B cell (primary cell): ENCODE data around the gene SGIP1. TPM values are rescaled to one million over a fixed set of nuclear protein-coding genes. Genes with fewer than 3 reads are reported as not detected.

Experiments used
- ATAC-seq: fragments of 200-7000 bp; cut with Tn5 transposase; one replicate; pipeline ENCODE4 v1.10.0; 2021; ENCODE audit warnings: low read depth, mild to moderate bottlenecking, moderate number of reproducible peaks, moderate library complexity
- CTCF ChIA-PET: fragments of 350-600 bp; sonication (Branson Sonifier 250); formaldehyde crosslinking; loops from one replicate; lab custom pipeline; 2021; ENCODE audit warnings: antibody characterized with exemption, inconsistent platforms; lab: Charles Lee
- POLR2A ChIA-PET: fragments of 350-600 bp; sonication (Branson Sonifier 250); formaldehyde crosslinking; loops from one replicate; lab custom pipeline; 2021; ENCODE audit warnings: antibody characterized with exemption; lab: Charles Lee
- DNase-seq: peaks from one replicate; pipeline ENCODE4 v3.0.0; 2013
- H2AFZ ChIP-seq: 2 replicates; pipeline ENCODE4 v1.6.1; 2012; ENCODE audit warnings: mild to moderate bottlenecking, low read depth, low read length; ENCODE audit not compliant: insufficient read depth, poor library complexity, severe bottlenecking
- H3K27ac ChIP-seq, 2 donors: 1 replicate in 1 of 2; 2 replicates in 1 of 2; pipeline ENCODE4 v1.5.1; 2012 to 2013; ENCODE audit warnings: low read length in 2 of 2, mild to moderate bottlenecking in 2 of 2, moderate library complexity in 1 of 2
- H3K27me3 ChIP-seq, 4 experiments: fragments of 200-600 bp in 1 of 4; sonication (generic) in 1 of 4; replicated peaks in 1 of 4; 1 replicate in 2 of 4; 2 replicates in 2 of 4; pipeline versions ENCODE4 v1.6.1 to v1.7.0; 2013 to 2016; ENCODE audit warnings: low read length in 3 of 4, mild to moderate bottlenecking in 2 of 4, mixed read lengths in 1 of 4, moderate library complexity in 1 of 4; ENCODE audit not compliant: insufficient read depth in 4 of 4, control insufficient read depth in 3 of 4; ENCODE audit errors: control extremely low read depth in 1 of 4
- H3K36me3 ChIP-seq, 2 experiments: replicated peaks in 1 of 2; 1 replicate in 1 of 2; 2 replicates in 1 of 2; pipeline versions ENCODE4 v1.6.1 to v1.7.1; 2013; ENCODE audit warnings: low read length in 1 of 2; ENCODE audit not compliant: insufficient read depth in 2 of 2, control insufficient read depth in 1 of 2; ENCODE audit errors: control extremely low read depth in 1 of 2, extremely low read depth in 1 of 2
- H3K4me1 ChIP-seq, 2 donors: fragments of 200-600 bp in 1 of 2; sonication (generic) in 1 of 2; 1 replicate in 1 of 2; 2 replicates in 1 of 2; pipeline versions ENCODE4 v1.5.1 to v1.6.1; 2013 to 2017; ENCODE audit warnings: low read length in 2 of 2; ENCODE audit not compliant: control insufficient read depth in 2 of 2, insufficient read depth in 2 of 2
- H3K4me2 ChIP-seq: replicated peaks from 2 replicates; pipeline ENCODE3; 2012; ENCODE audit warnings: mild to moderate bottlenecking, low read depth, low read length; ENCODE audit not compliant: poor library complexity, severe bottlenecking
- H3K4me3 ChIP-seq, 5 experiments: fragments of 200-600 bp in 1 of 5; sonication (generic) in 1 of 5; 1 replicate in 3 of 5; 2 replicates in 2 of 5; pipeline versions ENCODE4 v1.5.1 to v1.7.0; 2011 to 2016; ENCODE audit warnings: low read length in 4 of 5, mild to moderate bottlenecking in 4 of 5, low read depth in 2 of 5, control low read depth in 1 of 5, moderate library complexity in 1 of 5; ENCODE audit not compliant: insufficient read depth in 1 of 5; ENCODE audit errors: control extremely low read depth in 1 of 5, extremely low read depth in 1 of 5
- H3K79me2 ChIP-seq: fragments of 200-600 bp; sonication (generic); one replicate; pipeline ENCODE4 v1.6.0; 2016; ENCODE audit warnings: low read length; ENCODE audit not compliant: control insufficient read depth, insufficient read depth
- H3K9ac ChIP-seq: fragments of 200-600 bp; sonication (generic); 2 replicates; pipeline ENCODE4 v1.6.1; 2017; ENCODE audit warnings: mild to moderate bottlenecking, low read length, moderate library complexity
- H3K9me3 ChIP-seq, 3 donors: one replicate each; pipeline versions ENCODE4 v1.6.1 to v1.7.1; 2013; ENCODE audit warnings: low read length in 2 of 3; ENCODE audit not compliant: control insufficient read depth in 2 of 3, insufficient read depth in 1 of 3; ENCODE audit errors: control extremely low read depth in 1 of 3
- H4K20me1 ChIP-seq: 2 replicates; pipeline ENCODE4 v1.6.0; 2012; ENCODE audit warnings: mild to moderate bottlenecking, low read length; ENCODE audit not compliant: insufficient read depth, control insufficient read depth, poor library complexity, severe bottlenecking
- H3K27ac Mint-ChIP-seq: one replicate; pipeline ENCODE4 v1.8.0; 2021; ENCODE audit warnings: mixed read lengths
- H3K27me3 Mint-ChIP-seq: one replicate; pipeline ENCODE4 v1.8.0; 2021; ENCODE audit warnings: mixed read lengths
- H3K4me1 Mint-ChIP-seq: one replicate; pipeline ENCODE4 v1.8.0; 2021; ENCODE audit warnings: mixed read lengths
- H3K4me3 Mint-ChIP-seq: one replicate; pipeline ENCODE4 v1.8.0; 2021; ENCODE audit warnings: mixed read lengths
- H3K9me3 Mint-ChIP-seq: one replicate; pipeline ENCODE4 v1.8.0; 2022; ENCODE audit warnings: mixed read lengths; ENCODE audit not compliant: insufficient read depth
- EZH2 ChIP-seq: IDR thresholded peaks from 2 replicates; pipeline ENCODE4 v1.6.1; 2012; ENCODE audit warnings: borderline replicate concordance, low read depth, mild to moderate bottlenecking, moderate library complexity, low read length; ENCODE audit not compliant: insufficient read depth, poor library complexity, severe bottlenecking
- WGBS: methylation state at CpG from one replicate; pipeline ENCODE4 v1.1.5; 2013; ENCODE audit warnings: missing lambda C conversion rate; ENCODE audit not compliant: insufficient coverage; 5-methylcytosine and 5-hydroxymethylcytosine counted together
- intact Hi-C: fragments of 100-400 bp; cut with micrococcal nuclease; formaldehyde crosslinking; loops from one replicate; pipeline ENCODE4 v1.10.0; 2022
- polyA plus RNA-seq: library from polyadenylated mRNA; depleted of rRNA; stranded (reverse); fragments of >200 nt; gene quantifications from 2 replicates; pipeline ENCODE4 v1.2.3, GENCODE V29; 2012
- total RNA-seq, 2 donors: library from RNA; stranded (reverse); fragments of 120-200 nt in 1 of 2; gene quantifications; 1 replicate in 1 of 2; 2 replicates in 1 of 2; pipeline versions ENCODE4 v1.2.3 to v1.2.4, GENCODE V29; 2013 to 2022
- TF ChIP-seq, protein P1 (sequence below): fragments of 200-600 bp; IDR thresholded peaks from one replicate; pipeline ENCODE4 v1.8.0; 2022; ENCODE audit warnings: antibody characterized with exemption, mild to moderate bottlenecking

The SGIP1 gene
- total and polyA plus RNA-seq, 2 donors (not counting 1 experiment from before 2014, with no cell fraction given) = not detected

DNA sequence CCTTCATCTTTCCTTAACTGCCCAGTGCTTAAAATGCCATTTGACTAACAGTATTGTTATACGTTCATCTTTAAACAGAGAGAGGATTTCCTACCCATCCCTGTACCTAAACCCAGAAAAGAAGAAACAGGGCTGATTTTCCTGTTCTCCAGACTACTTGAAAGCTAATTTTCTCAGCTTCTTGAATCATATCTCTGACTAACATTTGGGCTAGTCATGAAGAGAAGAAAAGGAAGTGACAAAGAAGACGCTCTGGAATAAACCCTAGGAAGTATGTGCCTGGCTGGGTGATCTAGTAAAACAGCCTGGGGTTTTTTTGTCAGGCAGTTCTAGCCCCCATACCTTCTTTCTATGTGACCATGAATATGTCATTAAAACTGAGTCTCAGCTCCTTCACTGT lies 44.8 kb upstream of the SGIP1 start:
- TF ChIP-seq EZH2 = no peak
- TF ChIP-seq, protein P1, sequence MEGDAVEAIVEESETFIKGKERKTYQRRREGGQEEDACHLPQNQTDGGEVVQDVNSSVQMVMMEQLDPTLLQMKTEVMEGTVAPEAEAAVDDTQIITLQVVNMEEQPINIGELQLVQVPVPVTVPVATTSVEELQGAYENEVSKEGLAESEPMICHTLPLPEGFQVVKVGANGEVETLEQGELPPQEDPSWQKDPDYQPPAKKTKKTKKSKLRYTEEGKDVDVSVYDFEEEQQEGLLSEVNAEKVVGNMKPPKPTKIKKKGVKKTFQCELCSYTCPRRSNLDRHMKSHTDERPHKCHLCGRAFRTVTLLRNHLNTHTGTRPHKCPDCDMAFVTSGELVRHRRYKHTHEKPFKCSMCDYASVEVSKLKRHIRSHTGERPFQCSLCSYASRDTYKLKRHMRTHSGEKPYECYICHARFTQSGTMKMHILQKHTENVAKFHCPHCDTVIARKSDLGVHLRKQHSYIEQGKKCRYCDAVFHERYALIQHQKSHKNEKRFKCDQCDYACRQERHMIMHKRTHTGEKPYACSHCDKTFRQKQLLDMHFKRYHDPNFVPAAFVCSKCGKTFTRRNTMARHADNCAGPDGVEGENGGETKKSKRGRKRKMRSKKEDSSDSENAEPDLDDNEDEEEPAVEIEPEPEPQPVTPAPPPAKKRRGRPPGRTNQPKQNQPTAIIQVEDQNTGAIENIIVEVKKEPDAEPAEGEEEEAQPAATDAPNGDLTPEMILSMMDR = no peak
- H3K4me1 ChIP-seq = peaks cover 4 to 9% of the 10 kb centered on the region in 2 donors
- Mint-ChIP-seq H3K27me3 (no peaks in the 10 kb centered on the region), H3K4me3 (no peak overlapping the region), H3K9me3 (no peaks in the 10 kb centered on the region), H3K4me1 (peaks cover 12% of the 10 kb centered on the region), H3K27ac (no peak overlapping the region)
- DNase-seq (no peak), ATAC-seq (no peak)
- H3K36me3 ChIP-seq = no peaks in the 10 kb centered on the region
- intact Hi-C loops = no loop called here
- H3K79me2 ChIP-seq = no peaks in the 10 kb centered on the region
- ChIA-PET POLR2A (no interaction called here), CTCF (interaction anchor here (0.7 kb wide), 1 partner anchor 238 kb away, joined by 6 read pairs; no protein-coding TSS in a partner anchor)
- H3K27me3 ChIP-seq = no peaks in the 10 kb centered on the region
- no peaks in the 10 kb centered on the region for H3K9me3 ChIP-seq
- no CpG with 5 or more reads among the region's 2 CpGs for WGBS
- H3K4me3 ChIP-seq = no peak overlapping the region
- no peak overlapping the region for H3K4me2 ChIP-seq
- no peak overlapping the region for H2AFZ ChIP-seq
- no peak overlapping the region for H3K27ac ChIP-seq
- no peaks in the 10 kb centered on the region for H4K20me1 ChIP-seq
- no peak overlapping the region for H3K9ac ChIP-seq

DNA sequence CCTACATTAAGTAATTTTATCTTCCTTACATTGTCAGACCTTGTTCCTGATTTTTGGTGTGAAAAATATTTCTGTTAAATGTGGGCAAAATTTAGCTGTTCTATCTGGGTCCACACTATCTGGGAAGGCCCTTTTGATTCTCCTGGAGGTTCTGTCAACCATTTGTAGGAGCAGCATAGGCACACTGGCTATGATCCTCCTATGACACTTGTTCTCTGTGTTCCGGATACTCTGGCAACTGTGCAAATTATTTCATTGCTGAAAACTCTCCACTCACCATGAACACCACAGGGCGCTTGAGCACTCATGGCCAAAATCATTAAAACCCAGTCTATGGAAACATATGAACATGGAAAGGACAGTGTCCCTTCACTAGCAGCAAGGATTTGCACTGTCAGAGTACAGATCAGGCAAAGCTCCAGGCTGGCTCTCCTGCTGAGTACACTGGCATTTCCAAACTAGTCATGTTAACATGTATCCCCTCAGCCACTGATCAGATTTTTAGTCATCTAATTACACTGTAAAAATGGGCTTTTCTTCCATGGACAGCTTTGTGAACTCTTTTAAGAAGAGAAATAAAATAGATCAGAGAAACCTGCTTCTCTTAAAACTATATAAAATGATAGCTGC lies 43.9 kb upstream of the SGIP1 start:
- WGBS = 100% methylated on average over 2 of the region's 2 CpGs
- Histone ChIP-seq H3K36me3 (no peaks in the 10 kb centered on the region), H3K4me3 (no peak overlapping the region), H2AFZ (peak overlapping the region; percentile 28), H3K27ac (peak overlapping the region in 1 of 2 donors; percentile 68), H3K4me2 (peak overlapping the region; percentile 52), H3K4me1 (peaks cover 4 to 9% of the 10 kb centered on the region in 2 donors), H3K27me3 (no peaks in the 10 kb centered on the region), H3K9ac (no peak overlapping the region), H4K20me1 (no peaks in the 10 kb centered on the region), H3K79me2 (no peaks in the 10 kb centered on the region), H3K9me3 (no peaks in the 10 kb centered on the region)
- POLR2A ChIA-PET = no interaction called here
- intact Hi-C loops = no loop called here
- no peak for TF ChIP-seq EZH2
- TF ChIP-seq, protein P1 = no peak
- CTCF ChIA-PET = interaction anchor here (0.8 to 1.6 kb wide), 2 partner anchors 43 to 248 kb away, joined by 3 to 4 read pairs; no protein-coding TSS in a partner anchor
- Mint-ChIP-seq H3K9me3 (no peaks in the 10 kb centered on the region), H3K4me3 (no peak overlapping the region), H3K27me3 (no peaks in the 10 kb centered on the region), H3K27ac (no peak overlapping the region), H3K4me1 (peaks cover 12% of the 10 kb centered on the region)
- no peak for ATAC-seq
- no peak for DNase-seq
